Measurements from ENCODE around the gene CHST8. TPM values are rescaled to one million over a fixed set of nuclear protein-coding genes. Genes with fewer than 3 reads are reported as not detected.

Gene CHST8
- total RNA-seq, 1 donor from 2014 or later = not detected

DNA sequence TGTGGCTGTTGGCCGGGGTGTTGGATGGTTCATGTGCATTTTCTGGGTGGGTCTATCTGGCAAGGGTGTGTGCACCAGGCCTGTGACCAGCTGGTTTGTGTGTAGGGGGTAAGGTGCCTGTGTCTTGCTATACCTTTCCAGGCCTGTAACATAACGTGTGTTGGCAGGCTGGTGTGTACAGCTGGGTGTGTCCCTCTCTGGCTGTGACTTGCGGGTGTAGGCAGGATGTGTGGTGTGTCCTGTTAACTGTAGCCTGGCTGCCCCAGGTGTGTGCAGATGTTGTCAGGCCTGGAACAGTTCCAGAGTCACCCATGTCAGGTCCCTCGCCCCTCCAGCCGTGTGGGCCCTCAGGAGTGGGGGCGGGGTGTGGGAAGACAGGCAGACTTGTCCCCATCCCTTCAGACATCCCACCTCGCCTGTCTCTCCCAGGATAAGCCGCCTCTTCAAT is 184.7 kb downstream of the CHST8 start:
- peaks cover 53% of the 10 kb centered on the region for H3K79me2 ChIP-seq (ENCODE audit: insufficient read depth, low read length)
- no peak overlapping the region for H3K9ac ChIP-seq (ENCODE audit: low read length)
- H3K9me3 ChIP-seq (ENCODE audit: insufficient read depth, low read depth, low read length) = no peaks in the 10 kb centered on the region
- no peak overlapping the region for H3K4me2 ChIP-seq (ENCODE audit: low read length)
- Mint-ChIP-seq H3K27ac (ENCODE audit: unreplicated experiment) (no peak overlapping the region), H3K36me3 (ENCODE audit: low read depth, unreplicated experiment) (peaks cover 18% of the 10 kb centered on the region), H3K4me1 (ENCODE audit: low read depth, unreplicated experiment) (peaks cover 2% of the 10 kb centered on the region), H3K27me3 (ENCODE audit: low read depth, unreplicated experiment) (no peaks in the 10 kb centered on the region), H3K9me3 (ENCODE audit: unreplicated experiment) (no peaks in the 10 kb centered on the region), H3K4me3 (ENCODE audit: unreplicated experiment) (no peak overlapping the region)
- DNase-seq (ENCODE audit: low read depth) (no peak), FAIRE-seq (no peak)
- peaks cover 76% of the 10 kb centered on the region for H4K20me1 ChIP-seq (ENCODE audit: insufficient read depth, low read length)
- H2AFZ ChIP-seq (ENCODE audit: low read depth, low read length) = no peak overlapping the region
- H3K36me3 ChIP-seq (ENCODE audit: insufficient read depth, low read length) = peaks cover 16% of the 10 kb centered on the region
- no peaks in the 10 kb centered on the region for H3K27me3 ChIP-seq (ENCODE audit: insufficient read depth, low read length)
- H3K27ac ChIP-seq (ENCODE audit: low read depth, low read length) = no peak overlapping the region
- no peak overlapping the region for H3K4me3 ChIP-seq (ENCODE audit: insufficient read depth, low read depth, low read length)
- no peaks in the 10 kb centered on the region for H3K4me1 ChIP-seq (ENCODE audit: insufficient read depth, low read length)
- TF ChIP-seq EZH2 (IDR thresholded peaks at IDR 0.05; ENCODE audit: insufficient read depth, low read length) (no peak), CTCF (IDR thresholded peaks at IDR 0.05; ENCODE audit: insufficient read depth, low read depth, low read length) (no peak)

- peaks cover 16% of the 10 kb centered on the region for H3K36me3 Mint-ChIP-seq (ENCODE audit: low read depth, unreplicated experiment)
- no peak overlapping the region for H3K4me3 ChIP-seq (ENCODE audit: insufficient read depth, low read depth, low read length)
- no peak overlapping the region for H3K4me3 Mint-ChIP-seq (ENCODE audit: unreplicated experiment)
- H3K4me1 ChIP-seq (ENCODE audit: insufficient read depth, low read length) = no peaks in the 10 kb centered on the region
- H2AFZ ChIP-seq (ENCODE audit: low read depth, low read length) = no peak overlapping the region
- H3K9me3 ChIP-seq (ENCODE audit: insufficient read depth, low read depth, low read length) = no peaks in the 10 kb centered on the region
- H3K36me3 ChIP-seq (ENCODE audit: insufficient read depth, low read length) = peaks cover 21% of the 10 kb centered on the region
- H3K27me3 Mint-ChIP-seq (ENCODE audit: low read depth, unreplicated experiment) = no peaks in the 10 kb centered on the region
- DNase-seq (ENCODE audit: low read depth) (no peak), FAIRE-seq (no peak)
- H3K27me3 ChIP-seq (ENCODE audit: insufficient read depth, low read length) = no peaks in the 10 kb centered on the region
- H3K9me3 Mint-ChIP-seq (ENCODE audit: unreplicated experiment) = no peaks in the 10 kb centered on the region
- H3K27ac ChIP-seq (ENCODE audit: low read depth, low read length) = no peak overlapping the region
- no peak overlapping the region for H3K27ac Mint-ChIP-seq (ENCODE audit: unreplicated experiment)
- H3K9ac ChIP-seq (ENCODE audit: low read length) = no peak overlapping the region
- H3K4me1 Mint-ChIP-seq (ENCODE audit: low read depth, unreplicated experiment) = peaks cover 8% of the 10 kb centered on the region
- TF ChIP-seq CTCF (IDR thresholded peaks at IDR 0.05; ENCODE audit: insufficient read depth, low read depth, low read length) (no peak), EZH2 (IDR thresholded peaks at IDR 0.05; ENCODE audit: insufficient read depth, low read length) (no peak)
- peaks cover 68% of the 10 kb centered on the region for H4K20me1 ChIP-seq (ENCODE audit: insufficient read depth, low read length)
- H3K4me2 ChIP-seq (ENCODE audit: low read length) = no peak overlapping the region
- peaks cover 34% of the 10 kb centered on the region for H3K79me2 ChIP-seq (ENCODE audit: insufficient read depth, low read length)
Measured at GRCh38 chr19:33808399-33808798, 186.6 kb downstream of the CHST8 start.

DNA sequence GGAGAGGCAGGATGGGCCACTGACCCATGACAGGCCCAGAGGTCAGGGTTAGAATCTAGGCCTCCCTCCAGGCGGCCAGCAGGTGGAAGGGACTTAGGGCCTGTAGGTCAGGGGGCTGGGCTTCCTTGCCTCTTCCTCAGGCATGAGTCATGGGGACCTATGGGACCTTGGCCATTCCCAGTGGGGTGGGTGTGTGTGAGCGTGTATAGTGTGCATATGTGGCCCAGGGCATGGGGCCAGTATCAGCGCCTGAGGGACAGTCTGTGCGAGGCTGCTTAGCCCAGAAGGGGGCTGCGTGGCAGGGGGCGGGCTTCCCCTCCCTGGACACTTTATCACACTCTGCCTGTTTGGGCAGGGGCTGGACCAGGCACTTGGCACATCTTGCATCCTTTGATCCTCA is 188.2 kb downstream of the CHST8 start:
- TF ChIP-seq CTCF (IDR thresholded peaks at IDR 0.05; ENCODE audit: insufficient read depth, low read depth, low read length) (no peak), EZH2 (IDR thresholded peaks at IDR 0.05; ENCODE audit: insufficient read depth, low read length) (no peak)
- H3K36me3 ChIP-seq (ENCODE audit: insufficient read depth, low read length) = peaks cover 13% of the 10 kb centered on the region
- no peaks in the 10 kb centered on the region for H3K27me3 ChIP-seq (ENCODE audit: insufficient read depth, low read length)
- FAIRE-seq (no peak), DNase-seq (ENCODE audit: low read depth) (no peak)
- H3K4me1 Mint-ChIP-seq (ENCODE audit: low read depth, unreplicated experiment) = peaks cover 12% of the 10 kb centered on the region
- H3K4me1 ChIP-seq (ENCODE audit: insufficient read depth, low read length) = no peaks in the 10 kb centered on the region
- peaks cover 62% of the 10 kb centered on the region for H4K20me1 ChIP-seq (ENCODE audit: insufficient read depth, low read length)
- no peak overlapping the region for H3K4me2 ChIP-seq (ENCODE audit: low read length)
- H3K9ac ChIP-seq (ENCODE audit: low read length) = no peak overlapping the region
- H3K36me3 Mint-ChIP-seq (ENCODE audit: low read depth, unreplicated experiment) = peaks cover 23% of the 10 kb centered on the region
- no peak overlapping the region for H3K4me3 ChIP-seq (ENCODE audit: insufficient read depth, low read depth, low read length)
- H3K27me3 Mint-ChIP-seq (ENCODE audit: low read depth, unreplicated experiment) = no peaks in the 10 kb centered on the region
- H2AFZ ChIP-seq (ENCODE audit: low read depth, low read length) = no peak overlapping the region
- H3K79me2 ChIP-seq (ENCODE audit: insufficient read depth, low read length) = peaks cover 18% of the 10 kb centered on the region
- no peak overlapping the region for H3K27ac ChIP-seq (ENCODE audit: low read depth, low read length)
- no peak overlapping the region for H3K4me3 Mint-ChIP-seq (ENCODE audit: unreplicated experiment)
- H3K9me3 Mint-ChIP-seq (ENCODE audit: unreplicated experiment) = no peaks in the 10 kb centered on the region
- no peaks in the 10 kb centered on the region for H3K9me3 ChIP-seq (ENCODE audit: insufficient read depth, low read depth, low read length)
- no peak overlapping the region for H3K27ac Mint-ChIP-seq (ENCODE audit: unreplicated experiment)
